Medulla oblongata (tissue), 1 donor: ENCODE measurements around the gene INTS4.
"Not testable (repeated sequence)": the region's sequence is repeated elsewhere in the genome, so short reads cannot be mapped to it uniquely, and the experiment has no call there.

ENCODE experiments used
- DNase-seq: peaks from one replicate; pipeline ENCODE4 v3.0.0-alpha.2; 2015; ENCODE audit errors: extremely low spot score

The INTS4 gene

GRCh38 chr11:77994434-77995362 is at the start of gene INTS4:
TSS of gene INTS4 (minus strand) at chr11:77994668. CDS start at chr11:77994643, 25 bp downstream.
- peak; percentile 100 for DNase-seq

- no peak for DNase-seq
These were observed 47.5 kb upstream of the INTS4 start for GRCh38 chr11:78041843-78042440.

- DNase-seq = not testable (repeated sequence)
These were observed 46.9 kb upstream of the INTS4 start for GRCh38 chr11:78041380-78041719.

GRCh38 chr11:78040691-78041379 is 46.4 kb upstream of the INTS4 start:
- DNase-seq = no peak

- DNase-seq = peak; percentile 74
These were observed 45.6 kb upstream of the INTS4 start for GRCh38 chr11:78039919-78040671.

- DNase-seq = no peak
These were observed 45.0 kb upstream of the INTS4 start for GRCh38 chr11:78039391-78039918.

- no peak for DNase-seq
These were observed 44.3 kb upstream of the INTS4 start for GRCh38 chr11:78038697-78039313.

- no peak for DNase-seq
These were observed 43.6 kb upstream of the INTS4 start for GRCh38 chr11:78037825-78038620.

- no peak for DNase-seq
These were observed 42.6 kb upstream of the INTS4 start for GRCh38 chr11:78037056-78037455.

GRCh38 chr11:78036313-78036712 is 41.8 kb upstream of the INTS4 start:
- DNase-seq = no peak

- no peak for DNase-seq
These were observed 40.2 kb upstream of the INTS4 start for GRCh38 chr11:78034623-78035022.

GRCh38 chr11:78033040-78033439 is 38.6 kb upstream of the INTS4 start:
- DNase-seq = no peak

- no peak for DNase-seq
These were observed 37.6 kb upstream of the INTS4 start for GRCh38 chr11:78032090-78032489.

GRCh38 chr11:78031629-78032028 is 37.2 kb upstream of the INTS4 start:
- DNase-seq = no peak

- peak; percentile 98 for DNase-seq
These were observed 36.2 kb upstream of the INTS4 start for GRCh38 chr11:78030429-78031325.

- not testable (repeated sequence) for DNase-seq
These were observed 34.0 kb upstream of the INTS4 start for GRCh38 chr11:78028423-78028822.

GRCh38 chr11:78027759-78028158 is 33.3 kb upstream of the INTS4 start:
- DNase-seq = no peak

GRCh38 chr11:78025378-78025777 is 30.9 kb upstream of the INTS4 start:
- no peak for DNase-seq

- DNase-seq = no peak
These were observed 29.0 kb upstream of the INTS4 start for GRCh38 chr11:78023426-78023825.
